ENCODE data around the gene MRPS17.

Gene MRPS17

DNA sequence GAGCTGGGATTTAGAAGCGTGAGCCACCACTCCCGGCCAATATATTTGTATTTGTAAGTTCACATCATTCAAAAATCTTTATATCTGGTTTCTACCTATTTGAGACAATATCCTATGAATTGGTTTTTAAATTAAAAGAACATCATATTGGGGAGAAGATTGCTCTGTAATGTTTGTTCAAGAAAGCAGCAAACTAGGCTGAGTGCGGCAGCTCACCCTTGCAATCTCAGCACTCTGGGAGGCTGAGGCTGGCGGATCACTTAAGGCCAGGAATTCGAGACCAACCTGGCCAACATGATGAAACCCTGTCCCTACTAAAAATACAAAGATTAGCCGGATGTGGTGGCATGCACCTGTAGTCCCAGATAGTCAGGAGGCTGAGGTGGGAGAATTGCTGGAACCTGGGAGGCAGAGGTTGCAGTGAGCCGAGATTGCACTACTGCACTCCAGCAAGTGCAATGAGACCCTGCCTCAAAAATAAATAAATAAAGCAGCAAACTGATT, 22.1 kb downstream of the MRPS17 start:
- DNase-seq = no peak

DNA sequence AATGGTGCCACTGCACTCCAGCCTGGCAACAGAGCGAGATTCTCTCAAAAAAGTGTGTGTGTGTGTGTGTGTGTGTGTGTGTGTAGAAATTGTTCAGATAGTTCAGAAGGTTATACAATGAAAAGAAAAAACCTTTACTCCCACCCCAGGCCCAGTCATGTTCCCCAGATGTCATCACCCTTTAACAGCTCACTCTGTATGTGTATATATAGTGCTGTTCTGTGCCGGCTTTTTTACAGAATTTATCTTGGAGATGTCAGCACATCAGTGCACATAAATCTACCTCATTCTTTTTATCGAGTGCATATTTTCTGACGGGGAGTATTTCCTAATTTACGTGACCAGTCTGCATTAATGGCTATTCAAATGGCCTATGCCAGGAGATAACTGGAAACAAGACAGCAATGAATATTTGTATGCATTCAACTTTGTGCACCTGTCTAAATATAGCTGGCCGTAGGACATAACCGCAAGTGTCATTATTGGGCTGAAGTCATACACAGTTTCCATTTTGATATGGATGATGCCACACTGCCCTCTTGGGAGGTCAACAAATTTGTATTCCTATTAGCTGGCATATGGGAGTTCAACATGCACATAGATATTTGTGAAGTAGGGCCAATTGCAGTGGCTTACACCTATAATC, 24.4 kb downstream of the MRPS17 start:
- peak; percentile 29 for DNase-seq

DNA sequence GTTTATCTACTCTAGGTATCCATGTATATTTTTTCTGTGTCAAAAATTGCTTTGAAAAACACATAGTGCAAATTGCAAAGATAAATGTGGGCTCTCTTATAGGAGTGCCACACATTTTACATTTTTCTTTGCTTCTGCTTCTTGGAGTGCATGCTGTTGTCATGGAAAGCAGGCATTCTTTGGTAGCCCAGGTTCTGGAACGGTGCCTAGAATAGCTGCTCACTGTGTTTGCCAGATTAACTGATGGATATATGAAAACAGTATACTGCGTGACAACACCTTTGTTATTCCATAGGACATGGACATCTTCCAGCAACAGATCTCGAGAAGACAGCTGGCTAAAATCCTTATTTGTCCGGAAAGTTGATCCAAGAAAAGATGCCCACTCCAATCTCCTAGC, 26.2 kb downstream of the MRPS17 start:
- peak; percentile 28 for DNase-seq

DNA sequence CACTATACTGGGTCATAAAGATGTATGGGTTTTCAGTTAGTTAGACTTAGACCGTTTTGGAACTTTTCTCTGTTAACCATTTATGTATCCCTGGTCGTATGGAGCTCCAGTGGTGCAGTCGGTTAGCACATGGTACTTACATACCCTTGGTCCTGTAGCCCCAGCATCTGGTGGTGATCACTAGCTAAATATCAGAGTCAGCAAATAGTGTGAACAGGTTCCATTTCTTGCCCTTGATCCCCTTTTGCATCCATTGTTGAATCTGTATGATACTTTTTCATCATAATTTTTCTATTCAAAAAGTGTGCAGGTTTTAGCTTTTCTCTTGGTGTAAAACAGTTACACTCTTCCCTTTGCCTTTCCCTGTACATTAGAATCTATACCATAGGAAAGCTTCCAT, 28.6 kb downstream of the MRPS17 start:
- DNase-seq = no peak

DNA sequence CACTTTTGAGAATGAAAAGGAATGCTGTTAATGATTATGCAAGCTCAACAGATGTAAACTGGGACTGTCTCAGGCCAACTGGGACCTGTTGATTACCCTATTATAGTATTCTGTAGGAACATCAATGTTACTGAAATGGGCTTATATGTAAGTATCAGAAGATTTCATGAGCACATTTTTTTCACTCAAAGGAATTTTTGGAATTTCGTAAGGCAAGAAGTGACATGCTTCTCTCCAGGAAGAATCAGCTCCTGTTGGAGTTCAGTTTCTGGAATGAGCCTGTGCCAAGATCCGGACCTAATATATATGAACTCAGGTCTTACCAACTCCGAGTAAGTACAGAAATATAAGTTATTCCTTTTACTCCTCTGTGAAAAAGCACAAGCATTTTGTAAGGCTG, 31.9 kb downstream of the MRPS17 start:
- no peak for DNase-seq

DNA sequence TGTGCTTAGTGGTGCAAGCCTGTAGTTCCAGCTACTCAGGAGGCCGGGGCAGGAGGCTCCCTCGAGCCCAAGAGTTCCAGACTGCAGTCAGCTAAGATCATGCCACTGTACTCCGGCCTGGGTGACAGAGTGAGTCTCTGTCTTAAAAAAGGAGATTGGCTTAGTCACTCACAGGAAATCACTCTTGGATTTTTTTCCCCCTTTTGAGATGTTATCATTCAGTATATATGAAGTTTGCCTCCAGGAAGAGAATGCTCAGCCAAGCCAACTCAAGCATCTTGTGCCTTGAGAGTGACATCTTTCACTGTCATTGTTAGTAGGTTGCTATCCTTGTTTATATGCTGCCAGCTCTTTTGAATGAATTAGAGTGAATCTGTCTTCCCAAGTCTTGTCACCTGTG, 40.7 kb downstream of the MRPS17 start:
- no peak for DNase-seq

DNA sequence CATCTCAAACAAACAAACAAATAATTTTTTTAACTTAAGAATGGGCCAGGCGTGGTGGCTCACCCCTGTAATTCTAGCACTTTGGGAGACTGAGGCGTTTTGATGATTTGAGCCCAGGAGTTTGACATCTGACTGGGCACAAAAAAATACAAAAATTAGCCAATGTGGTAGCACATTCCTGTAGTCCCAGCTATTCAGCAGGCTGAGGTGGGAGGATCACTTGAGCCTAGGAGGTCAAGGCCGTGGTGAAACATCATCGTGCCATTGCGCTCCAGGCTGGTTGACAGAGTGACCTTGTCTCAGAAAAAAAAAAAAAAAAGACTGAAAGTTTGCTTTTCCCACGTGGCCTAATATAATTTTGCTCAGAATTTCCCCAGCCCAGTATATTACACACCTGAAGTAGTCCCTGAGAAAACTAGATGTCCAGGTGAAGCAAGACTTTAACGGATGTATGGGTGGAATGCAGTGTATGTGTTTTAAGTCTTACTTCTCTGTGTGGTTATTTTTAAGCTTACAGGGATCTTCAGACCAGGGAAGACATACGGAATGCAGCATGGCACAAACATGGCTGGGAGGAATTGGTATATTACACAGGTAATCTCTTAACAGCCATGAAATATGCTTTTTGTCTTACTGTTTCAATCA, 45.3 kb downstream of the MRPS17 start:
- no peak for DNase-seq

DNA sequence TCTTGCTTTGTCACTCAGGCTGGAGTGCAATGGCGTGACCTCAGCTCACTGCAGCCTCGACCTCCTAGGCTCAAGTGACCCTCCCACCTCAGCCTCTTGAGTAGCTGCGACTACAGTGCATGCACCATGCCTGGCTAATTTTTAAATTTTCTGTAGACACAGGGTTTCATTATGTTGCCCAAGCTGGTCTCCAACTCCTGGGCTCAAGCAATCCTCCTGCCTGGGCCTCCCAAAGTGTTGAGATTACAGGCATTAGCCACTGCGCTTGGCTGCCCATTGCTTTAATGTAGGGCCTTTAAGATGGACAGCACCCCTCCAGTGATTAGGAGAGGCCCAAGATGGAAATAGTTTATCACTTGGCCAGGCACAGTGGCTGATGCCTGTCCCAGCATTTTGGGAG, 52.1 kb downstream of the MRPS17 start:
- DNase-seq = no peak
